ENCODE results near the gene AOC2. TPM values are rescaled to one million over a fixed set of nuclear protein-coding genes. Genes with fewer than 3 reads are reported as not detected.

The AOC2 gene
- total and polyA plus RNA-seq, 2 of the 13 experiments (the other 11 are each of a cell fraction or from before 2014, with no cell fraction given): 1.2 to 3.3 TPM

GRCh38 chr17:42798383-42799380 is 45.7 kb upstream of the AOC2 start, which contains the start of the genes CNTD1 and COA3 (continued):
- TF ChIP-seq ZNF83 (CRISPR knock-in tag; IDR thresholded peaks at IDR 0.05; ENCODE audit: borderline replicate concordance): peak; percentile 92; the same call in 1 of the 2 replicates
- TF ChIP-seq ZMAT3 (CRISPR knock-in tag; conservative IDR thresholded peaks at IDR 0.05): peak; percentile 94
- TF ChIP-seq ZNF264 (CRISPR knock-in tag; IDR thresholded peaks at IDR 0.05): peak; percentile 75; the same call in 1 of the 2 replicates
- TF ChIP-seq BCL6 (CRISPR knock-in tag; IDR thresholded peaks at IDR 0.05): peak; percentile 63
- peak; percentile 90; the same call in 1 of the 2 replicates for TF ChIP-seq ZNF180 (CRISPR knock-in tag; IDR thresholded peaks at IDR 0.05; ENCODE audit: borderline replicate concordance, low read depth)
- peak; percentile 85 for TF ChIP-seq RXRA (CRISPR knock-in tag; IDR thresholded peaks at IDR 0.05)
- TF ChIP-seq, protein P1, sequence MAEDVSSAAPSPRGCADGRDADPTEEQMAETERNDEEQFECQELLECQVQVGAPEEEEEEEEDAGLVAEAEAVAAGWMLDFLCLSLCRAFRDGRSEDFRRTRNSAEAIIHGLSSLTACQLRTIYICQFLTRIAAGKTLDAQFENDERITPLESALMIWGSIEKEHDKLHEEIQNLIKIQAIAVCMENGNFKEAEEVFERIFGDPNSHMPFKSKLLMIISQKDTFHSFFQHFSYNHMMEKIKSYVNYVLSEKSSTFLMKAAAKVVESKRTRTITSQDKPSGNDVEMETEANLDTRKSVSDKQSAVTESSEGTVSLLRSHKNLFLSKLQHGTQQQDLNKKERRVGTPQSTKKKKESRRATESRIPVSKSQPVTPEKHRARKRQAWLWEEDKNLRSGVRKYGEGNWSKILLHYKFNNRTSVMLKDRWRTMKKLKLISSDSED (CRISPR knock-in tag; IDR thresholded peaks at IDR 0.05): no peak
- TF ChIP-seq, protein P2, sequence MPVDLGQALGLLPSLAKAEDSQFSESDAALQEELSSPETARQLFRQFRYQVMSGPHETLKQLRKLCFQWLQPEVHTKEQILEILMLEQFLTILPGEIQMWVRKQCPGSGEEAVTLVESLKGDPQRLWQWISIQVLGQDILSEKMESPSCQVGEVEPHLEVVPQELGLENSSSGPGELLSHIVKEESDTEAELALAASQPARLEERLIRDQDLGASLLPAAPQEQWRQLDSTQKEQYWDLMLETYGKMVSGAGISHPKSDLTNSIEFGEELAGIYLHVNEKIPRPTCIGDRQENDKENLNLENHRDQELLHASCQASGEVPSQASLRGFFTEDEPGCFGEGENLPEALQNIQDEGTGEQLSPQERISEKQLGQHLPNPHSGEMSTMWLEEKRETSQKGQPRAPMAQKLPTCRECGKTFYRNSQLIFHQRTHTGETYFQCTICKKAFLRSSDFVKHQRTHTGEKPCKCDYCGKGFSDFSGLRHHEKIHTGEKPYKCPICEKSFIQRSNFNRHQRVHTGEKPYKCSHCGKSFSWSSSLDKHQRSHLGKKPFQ (CRISPR knock-in tag; IDR thresholded peaks at IDR 0.05; ENCODE audit: insufficient replicate concordance): peak; percentile 54
- peak; percentile 97 for TF ChIP-seq ZNF543 (CRISPR knock-in tag; IDR thresholded peaks at IDR 0.05)
- TF ChIP-seq JUNB (CRISPR knock-in tag; IDR thresholded peaks at IDR 0.05; ENCODE audit: borderline replicate concordance): peak; percentile 68; the same call in 1 of the 2 replicates
- TF ChIP-seq ZC3H13 (CRISPR knock-in tag; IDR thresholded peaks at IDR 0.05): peak; percentile 92
- peak; percentile 93; the same call in 1 of the 2 replicates for TF ChIP-seq ZNF766 (CRISPR knock-in tag; IDR thresholded peaks at IDR 0.05; ENCODE audit: borderline replicate concordance)
- peak; percentile 53 for TF ChIP-seq CREB1 (IDR thresholded peaks at IDR 0.05)
- peak; percentile 77 for TF ChIP-seq CREB1 (CRISPR knock-in tag; IDR thresholded peaks at IDR 0.05)
- no peak for TF ChIP-seq MYNN (CRISPR knock-in tag; IDR thresholded peaks at IDR 0.05; ENCODE audit: low read depth)
- TF ChIP-seq ZNF121 (CRISPR knock-in tag; IDR thresholded peaks at IDR 0.05): peak; percentile 81
- TF ChIP-seq ZNF143 (CRISPR knock-in tag; IDR thresholded peaks at IDR 0.05): peak; percentile 100
- 0 out of 2 replicates have a peak, but pooled peaks have one; percentile 29 for TF ChIP-seq NFAT5 (CRISPR knock-in tag; IDR thresholded peaks at IDR 0.05)
- TF ChIP-seq ZNF841 (CRISPR knock-in tag; IDR thresholded peaks at IDR 0.05; ENCODE audit: borderline replicate concordance): 0 out of 2 replicates have a peak, but pooled peaks have one; percentile 55
- TF ChIP-seq RFXANK (CRISPR knock-in tag; IDR thresholded peaks at IDR 0.05): peak; percentile 87; the same call in 1 of the 2 replicates
- TF ChIP-seq ZNF879 (CRISPR knock-in tag; IDR thresholded peaks at IDR 0.05): peak; percentile 91
- peak; percentile 80 for TF ChIP-seq ZKSCAN5 (CRISPR knock-in tag; IDR thresholded peaks at IDR 0.05)

Measured in HepG2 (cell line).